Airway epithelial cell (primary cell): ENCODE results near the gene OR2V2. TPM values are rescaled to one million over a fixed set of nuclear protein-coding genes. Genes with fewer than 3 reads are reported as not detected.

ENCODE experiments used
- total RNA-seq: library from RNA; depleted of rRNA; stranded (reverse); fragments of >200 nt; gene quantifications from 2 replicates; pipeline ENCODE4 v1.2.3, GENCODE V29; 2015

Gene OR2V2
- not detected in 2 replicates for total RNA-seq

GRCh38 chr5:181146927-181147636 is at the start of gene OR2V2:
OR2V2 (plus strand) TSS chr5:181147586; CDS start chr5:181154943, 7,357 bp downstream.

GRCh38 chr5:181130832-181131496 is 16.4 kb upstream of the OR2V2 start, which contains the start of gene OR2V1:
OR2V1 (minus strand) TSS chr5:181131169; CDS start chr5:181125304, 5,865 bp downstream.

GRCh38 chr5:181204826-181205760 is 57.7 kb downstream of the OR2V2 start, which contains the start of gene TRIM7:
TRIM7 (minus strand) TSS chr5:181205196; CDS start chr5:181205110, 86 bp downstream.

Other genes with a start within 250 kb of the OR2V2 start
- not detected in 2 replicates for gene BTNL8, start 248.4 kb upstream of the OR2V2 start, total RNA-seq
- not detected in 2 replicates for gene BTNL3, start 158.7 kb upstream of the OR2V2 start, total RNA-seq
- not detected in 2 replicates for gene BTNL9, start 107.3 kb upstream of the OR2V2 start, total RNA-seq
- not detected in 2 replicates for gene OR2V1, start 16.4 kb upstream of the OR2V2 start, total RNA-seq
- gene TRIM7, start 57.6 kb downstream of the OR2V2 start, total RNA-seq: 66.5 and 84.9 TPM in 2 replicates
- gene TRIM41, start 75.7 kb downstream of the OR2V2 start, total RNA-seq: 11.6 and 14.2 TPM in 2 replicates
- 2,458 and 2,962 TPM in 2 replicates for gene RACK1, start 96.3 kb downstream of the OR2V2 start, total RNA-seq
- 1.5 and 3.7 TPM in 2 replicates for gene TRIM52, start 113.6 kb downstream of the OR2V2 start, total RNA-seq
- gene OR4F3, start 219.7 kb downstream of the OR2V2 start, total RNA-seq: not detected in 2 replicates